Uterus (tissue), 4 donors: ENCODE results near the gene DIO2. TPM values are rescaled to one million over a fixed set of nuclear protein-coding genes. Genes with fewer than 3 reads are reported as not detected.

ENCODE experiments used
- DNase-seq, 2 donors: peaks; one replicate each; pipeline ENCODE4 v3.0.0-alpha.2; 2019 to 2020
- H3K27ac ChIP-seq, 2 donors: fragments of 200-600 bp; sonication (generic); 1 replicate in 1 of 2; 2 replicates in 1 of 2; pipeline ENCODE4 v1.5.1; 2016 to 2018
- H3K27me3 ChIP-seq, 2 donors: fragments of 200-600 bp; sonication (generic); one replicate each; pipeline ENCODE4 v1.5.1; 2018 to 2019; ENCODE audit warnings: control low read depth in 1 of 2
- H3K36me3 ChIP-seq, 2 donors: fragments of 200-600 bp; sonication (generic); one replicate each; pipeline ENCODE4 v1.5.1; 2019; ENCODE audit warnings: control low read depth in 1 of 2
- H3K4me1 ChIP-seq, 2 donors: fragments of 200-600 bp; sonication (generic); one replicate each; pipeline ENCODE4 v1.5.1; 2018 to 2019; ENCODE audit warnings: control low read depth in 1 of 2
- H3K4me3 ChIP-seq, 2 donors: fragments of 200-600 bp; sonication (generic); 1 replicate in 1 of 2; 2 replicates in 1 of 2; pipeline ENCODE4 v1.5.1; 2018 to 2019; ENCODE audit warnings: mild to moderate bottlenecking in 1 of 2
- H3K9me3 ChIP-seq, 2 donors: fragments of 200-600 bp; sonication (generic); one replicate each; pipeline ENCODE4 v1.5.1; 2019; ENCODE audit warnings: control low read depth in 1 of 2
- CTCF ChIP-seq, 4 experiments: fragments of 200-600 bp in 2 of 4; fragments of 450-650 bp in 2 of 4; sonication (generic) in 2 of 4; IDR thresholded peaks; one replicate each; pipeline ENCODE4 v1.5.1; 2016 to 2019; ENCODE audit warnings: antibody characterized with exemption in 4 of 4, mild to moderate bottlenecking in 2 of 4, moderate library complexity in 1 of 4
- POLR2A ChIP-seq, 2 donors: fragments of 450-650 bp; IDR thresholded peaks; one replicate each; pipeline ENCODE4 v1.6.1; 2016; ENCODE audit warnings: antibody characterized with exemption in 2 of 2, mild to moderate bottlenecking in 1 of 2, moderate library complexity in 1 of 2
- intact Hi-C: fragments of 100-400 bp; cut with DNase I; formaldehyde crosslinking; loops from one replicate; pipeline ENCODE4 v1.15.1; 2023; ENCODE audit warnings: low total_unique reads
- total RNA-seq, 4 donors: library from RNA; depleted of rRNA in 3 of 4; stranded (reverse); fragments of >200 nt in 3 of 4; gene quantifications; one replicate each; pipeline versions ENCODE4 v1.1.0 to v1.2.4, GENCODE V29; 2014 to 2023
- donor health status: DM: yes; HTN: yes; CAD: no.

DIO2 gene
- total RNA-seq, 4 donors from 2014 or later = 0.15 to 6.2 (median 1.8) TPM; not detected in 1

DNA sequence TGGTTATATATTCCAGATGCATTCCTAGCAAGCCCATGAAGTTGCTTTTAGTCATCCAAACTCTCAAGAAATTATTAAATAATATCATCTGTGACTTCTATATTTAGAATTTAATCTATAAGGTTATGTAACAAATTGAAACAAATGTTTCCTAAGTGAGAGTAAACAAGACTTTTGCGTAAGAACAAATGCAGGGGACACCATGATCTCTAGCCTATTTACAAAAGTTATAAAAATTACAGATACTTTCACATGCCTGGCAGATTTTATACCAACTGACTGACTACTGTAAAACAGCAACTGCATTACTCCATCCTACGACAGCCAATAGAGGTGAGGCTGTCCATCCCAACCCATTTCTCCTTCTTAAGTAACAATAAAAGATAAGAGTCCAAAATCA lies 20.4 kb upstream of the DIO2 start:
- no peaks in the 10 kb centered on the region for H3K9me3 ChIP-seq
- no peaks in the 10 kb centered on the region for H3K36me3 ChIP-seq
- DNase-seq = no peak
- TF ChIP-seq POLR2A (IDR thresholded peaks at IDR 0.05) = no peak
- H3K4me1 ChIP-seq = no peaks in the 10 kb centered on the region
- intact Hi-C loops = no loop called here
- no peak overlapping the region for H3K27ac ChIP-seq
- H3K27me3 ChIP-seq = no peaks in the 10 kb centered on the region
- no peak overlapping the region for H3K4me3 ChIP-seq

- intact Hi-C loops = no loop called here
- H3K36me3 ChIP-seq = no peaks in the 10 kb centered on the region
- H3K9me3 ChIP-seq = no peaks in the 10 kb centered on the region
- no peak overlapping the region for H3K4me3 ChIP-seq
- H3K27me3 ChIP-seq = no peaks in the 10 kb centered on the region
- TF ChIP-seq CTCF (IDR thresholded peaks at IDR 0.05) = no peak
- no peak for TF ChIP-seq POLR2A (IDR thresholded peaks at IDR 0.05)
- DNase-seq = no peak
- no peaks in the 10 kb centered on the region for H3K4me1 ChIP-seq
- H3K27ac ChIP-seq = no peak overlapping the region
Observed at GRCh38 chr14:80223696-80224465, 12.6 kb upstream of the DIO2 start.

DNA sequence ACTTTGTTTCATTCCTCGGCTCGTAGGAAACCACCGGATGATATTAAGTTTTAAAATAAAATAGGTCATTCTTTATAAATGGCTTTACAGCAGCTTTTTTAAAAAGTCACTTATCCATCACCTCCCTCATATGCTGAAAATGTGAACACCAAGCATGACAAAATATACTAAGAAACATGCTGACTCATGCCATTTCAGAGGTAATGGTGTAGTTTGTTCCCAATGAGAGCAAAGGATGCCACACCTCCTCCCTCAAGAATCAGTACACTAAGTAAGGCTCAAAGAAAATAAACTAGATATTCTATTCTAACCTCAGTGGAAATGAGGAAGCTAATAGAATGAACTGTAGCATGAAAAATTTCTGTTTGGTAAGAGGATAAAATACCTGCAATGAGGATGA lies 5.5 kb upstream of the DIO2 start:
- no peak overlapping the region for H3K27ac ChIP-seq
- no peaks in the 10 kb centered on the region for H3K9me3 ChIP-seq
- H3K36me3 ChIP-seq = no peaks in the 10 kb centered on the region
- DNase-seq = no peak
- no peaks in the 10 kb centered on the region for H3K27me3 ChIP-seq
- H3K4me3 ChIP-seq = no peak overlapping the region
- H3K4me1 ChIP-seq = no peaks in the 10 kb centered on the region
- no peak for TF ChIP-seq CTCF (IDR thresholded peaks at IDR 0.05)
- TF ChIP-seq POLR2A (IDR thresholded peaks at IDR 0.05) = no peak
- intact Hi-C loops = no loop called here

- H3K4me1 ChIP-seq = no peaks in the 10 kb centered on the region
- H3K27ac ChIP-seq = no peak overlapping the region
- no peaks in the 10 kb centered on the region for H3K36me3 ChIP-seq
- DNase-seq = no peak
- intact Hi-C loops = no loop called here
- no peaks in the 10 kb centered on the region for H3K27me3 ChIP-seq
- no peak overlapping the region for H3K4me3 ChIP-seq
- no peak for TF ChIP-seq POLR2A (IDR thresholded peaks at IDR 0.05)
- no peak for TF ChIP-seq CTCF (IDR thresholded peaks at IDR 0.05)
- no peaks in the 10 kb centered on the region for H3K9me3 ChIP-seq
Observed at GRCh38 chr14:80215756-80216581, 4.7 kb upstream of the DIO2 start.

DNA sequence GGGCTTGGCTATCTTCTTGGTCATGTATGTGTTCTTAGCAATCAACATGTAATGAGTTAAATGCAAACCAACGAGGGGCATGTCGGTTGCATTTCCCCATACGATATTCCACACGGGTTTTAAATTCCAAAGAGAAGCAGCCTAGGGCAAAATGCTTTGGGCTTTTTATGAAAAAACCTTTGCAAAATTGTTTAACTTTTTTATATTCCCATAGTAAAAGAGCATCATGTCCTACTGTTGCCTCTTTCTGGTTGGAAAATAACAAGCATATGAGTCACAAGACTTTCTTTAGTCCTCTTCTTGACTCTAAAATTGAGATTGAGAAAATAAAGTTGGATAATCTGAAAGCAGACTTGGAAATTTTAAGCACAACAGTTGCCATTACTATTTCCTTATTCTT lies 3.8 kb upstream of the DIO2 start:
- TF ChIP-seq POLR2A (IDR thresholded peaks at IDR 0.05) (no peak), CTCF (IDR thresholded peaks at IDR 0.05) (no peak)
- Histone ChIP-seq H3K9me3 (no peaks in the 10 kb centered on the region), H3K4me1 (no peaks in the 10 kb centered on the region), H3K4me3 (no peak overlapping the region), H3K27me3 (no peaks in the 10 kb centered on the region), H3K36me3 (no peaks in the 10 kb centered on the region), H3K27ac (no peak overlapping the region)
- DNase-seq = no peak
- intact Hi-C loops = no loop called here
